Stimulated activated naive B cell treated with anti-CD40 and anti-IgM and Interleukin-4, amounts not matched to agents 10 μg/mL and 1 μg/mL and 100 μg/mL, for 72 hours (primary cell): ENCODE results near the gene HDDC2.

Experiments used
- ATAC-seq, 2 donors: fragments of 150-1000 bp; cut with Tn5 transposase; replicated peaks; 2 replicates each; pipeline ENCODE4 v1.10.0; 2021; ENCODE audit warnings: moderate library complexity in 1 of 2
- DNase-seq: peaks from one replicate; pipeline ENCODE4 v3.0.0; 2021
- H3K27ac Mint-ChIP-seq: one replicate; pipeline ENCODE4 v1.8.0; 2022; ENCODE audit warnings: mild to moderate bottlenecking, mixed read lengths
- H3K27me3 Mint-ChIP-seq, 2 donors: one replicate each; pipeline ENCODE4 v1.8.0; 2022; ENCODE audit warnings: mixed read lengths in 2 of 2
- H3K36me3 Mint-ChIP-seq, 2 donors: one replicate each; pipeline ENCODE4 v1.8.0; 2022; ENCODE audit warnings: mixed read lengths in 2 of 2, mild to moderate bottlenecking in 1 of 2
- H3K4me1 Mint-ChIP-seq, 2 donors: one replicate each; pipeline ENCODE4 v1.8.0; 2022; ENCODE audit warnings: mixed read lengths in 2 of 2, mild to moderate bottlenecking in 1 of 2
- H3K4me3 Mint-ChIP-seq, 2 donors: one replicate each; pipeline ENCODE4 v1.8.0; 2022; ENCODE audit warnings: mild to moderate bottlenecking in 2 of 2, mixed read lengths in 2 of 2, moderate library complexity in 1 of 2
- H3K9me3 Mint-ChIP-seq, 2 donors: one replicate each; pipeline ENCODE4 v1.8.0; 2022; ENCODE audit warnings: mixed read lengths in 2 of 2, mild to moderate bottlenecking in 1 of 2

HDDC2 gene

DNA sequence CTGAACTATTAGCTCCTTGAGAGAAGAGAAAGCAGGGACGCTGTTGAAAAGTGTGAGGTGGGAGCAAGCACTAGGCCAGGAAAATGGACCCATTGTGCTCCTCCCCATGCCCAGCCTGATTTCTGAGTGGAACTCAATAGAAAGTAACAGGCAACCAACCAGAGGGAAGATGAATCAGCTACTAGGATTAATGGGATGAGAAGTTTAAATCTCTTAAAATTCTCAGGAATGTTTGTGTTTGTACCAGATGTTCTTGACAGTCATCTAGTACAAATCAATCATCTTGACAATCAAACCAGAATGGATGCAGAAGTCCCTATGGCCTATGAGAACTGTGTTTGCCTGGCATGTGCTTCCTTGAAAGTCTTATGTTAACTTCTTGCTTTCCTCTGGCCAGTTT lies 48.9 kb downstream of the HDDC2 start:
- no peak overlapping the region for H3K27ac Mint-ChIP-seq
- no peaks in the 10 kb centered on the region for H3K9me3 Mint-ChIP-seq
- no peak for ATAC-seq
- no peaks in the 10 kb centered on the region for H3K36me3 Mint-ChIP-seq
- H3K27me3 Mint-ChIP-seq, result peaks cover 0 to 3% of the 10 kb centered on the region in 2 donors
- DNase-seq, result no peak
- no peak overlapping the region for H3K4me3 Mint-ChIP-seq
- H3K4me1 Mint-ChIP-seq, result no peaks in the 10 kb centered on the region

DNA sequence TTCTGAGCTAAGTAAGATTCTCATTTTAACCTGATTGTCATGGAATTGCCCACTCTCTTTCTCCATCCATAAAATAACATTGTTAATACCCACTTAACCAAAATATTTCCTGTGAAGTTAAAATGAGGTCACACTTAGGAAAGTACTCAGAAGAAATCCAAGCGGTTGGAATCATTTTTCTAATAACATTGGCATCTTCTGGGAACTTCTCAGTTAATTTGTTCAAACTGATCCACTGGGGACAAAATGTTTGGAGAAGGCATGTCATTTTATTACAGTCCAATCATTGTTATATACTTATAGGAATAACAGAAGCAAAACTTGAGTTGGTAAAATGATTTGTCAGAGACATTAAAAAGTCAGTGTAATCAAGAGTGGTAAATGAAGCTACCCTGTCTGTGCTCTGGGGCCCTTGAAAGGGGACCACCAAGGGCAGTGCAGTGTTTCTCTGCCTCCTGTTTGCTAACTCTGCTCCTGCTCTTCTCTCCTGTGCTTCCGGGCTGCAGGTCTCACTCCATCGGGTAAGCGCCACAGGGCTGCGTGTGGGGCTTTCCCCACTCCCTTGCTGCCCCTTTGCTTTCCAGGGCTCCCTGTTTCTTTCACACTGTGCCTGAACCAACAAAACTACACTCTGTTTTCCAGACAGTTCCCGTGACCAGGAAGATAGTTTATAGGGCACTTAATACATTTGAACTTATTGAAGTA lies 50.1 kb downstream of the HDDC2 start:
- no peak overlapping the region for H3K27ac Mint-ChIP-seq
- ATAC-seq, result no peak
- H3K27me3 Mint-ChIP-seq, result peaks cover 0 to 6% of the 10 kb centered on the region in 2 donors
- no peak for DNase-seq
- no peak overlapping the region for H3K4me3 Mint-ChIP-seq
- no peaks in the 10 kb centered on the region for H3K4me1 Mint-ChIP-seq
- H3K9me3 Mint-ChIP-seq, result no peaks in the 10 kb centered on the region
- H3K36me3 Mint-ChIP-seq, result no peaks in the 10 kb centered on the region

DNA sequence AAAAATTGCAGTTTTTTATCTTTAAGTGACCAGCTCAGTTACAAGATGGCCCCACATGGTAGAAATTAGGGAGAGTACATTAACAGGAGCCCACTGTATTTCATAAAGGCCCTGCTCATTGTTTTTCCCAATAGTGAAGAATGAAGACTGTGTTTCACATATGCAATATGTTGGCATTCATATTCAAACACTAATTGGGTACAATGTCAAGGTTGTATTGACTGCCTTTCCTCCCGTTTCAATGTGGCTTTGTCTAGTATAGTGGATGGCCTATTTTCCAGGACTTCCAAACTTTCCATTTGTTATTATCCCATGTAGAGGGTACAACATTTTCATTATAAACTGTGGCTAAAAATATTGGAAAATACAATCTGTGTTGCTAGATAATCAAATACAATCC lies 51.3 kb downstream of the HDDC2 start:
- Mint-ChIP-seq H3K36me3 (no peaks in the 10 kb centered on the region), H3K4me1 (no peaks in the 10 kb centered on the region), H3K27ac (no peak overlapping the region), H3K27me3 (peaks cover 0 to 8% of the 10 kb centered on the region in 2 donors), H3K9me3 (no peaks in the 10 kb centered on the region), H3K4me3 (no peak overlapping the region)
- ATAC-seq (no peak), DNase-seq (no peak)

DNA sequence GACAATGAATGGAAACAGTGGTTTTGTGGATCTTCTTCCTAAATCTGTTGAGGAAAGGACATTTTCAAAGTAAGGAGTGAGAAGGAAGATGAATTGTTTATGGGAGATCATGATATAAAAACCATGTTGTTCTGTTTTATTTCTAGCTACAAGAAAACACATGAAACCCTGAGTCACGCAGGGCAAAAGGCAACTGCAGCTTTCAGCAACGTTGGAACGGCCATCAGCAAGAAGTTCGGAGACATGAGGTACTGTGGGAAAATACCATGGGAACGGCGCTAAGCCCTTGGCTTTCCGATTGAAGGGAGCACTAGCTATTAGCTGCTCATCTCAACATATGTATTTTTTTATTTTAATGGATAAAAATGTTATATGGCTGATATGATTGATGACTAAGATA lies 53.6 kb downstream of the HDDC2 start:
- no peak overlapping the region for H3K27ac Mint-ChIP-seq

DNA sequence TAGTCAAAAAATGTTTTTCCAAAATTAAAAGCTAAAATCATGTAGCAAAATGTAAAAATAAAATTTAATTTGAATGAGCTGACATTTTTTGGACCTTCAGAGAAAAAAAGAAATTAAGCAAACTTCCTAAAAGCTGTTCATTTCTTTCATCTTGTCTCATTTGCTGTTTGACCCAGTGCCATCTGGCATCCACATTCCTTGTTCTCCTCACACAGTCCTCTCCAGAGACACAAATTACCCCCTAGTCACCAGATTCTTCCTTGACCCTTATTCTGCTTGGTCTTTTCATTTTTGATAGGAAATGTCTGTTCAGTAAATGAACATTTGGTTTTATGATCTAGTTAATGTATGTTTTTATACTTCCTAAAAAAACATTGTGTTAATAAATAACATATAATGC lies 55.2 kb downstream of the HDDC2 start:
- H3K4me3 Mint-ChIP-seq, result no peak overlapping the region
- DNase-seq, result no peak
- H3K27me3 Mint-ChIP-seq, result peaks cover 0 to 8% of the 10 kb centered on the region in 2 donors
- H3K36me3 Mint-ChIP-seq, result peaks cover 0 to 3% of the 10 kb centered on the region in 2 donors
- H3K27ac Mint-ChIP-seq, result no peak overlapping the region
- no peaks in the 10 kb centered on the region for H3K4me1 Mint-ChIP-seq
- ATAC-seq, result no peak
- H3K9me3 Mint-ChIP-seq, result peaks cover 8 to 14% of the 10 kb centered on the region in 2 donors

More for the DNA sequence above, 53.6 kb downstream of the HDDC2 start:
- ATAC-seq (no peak), DNase-seq (no peak)
- no peaks in the 10 kb centered on the region for H3K4me1 Mint-ChIP-seq
- no peak overlapping the region for H3K4me3 Mint-ChIP-seq
- H3K36me3 Mint-ChIP-seq, result peaks cover 0 to 2% of the 10 kb centered on the region in 2 donors
- H3K9me3 Mint-ChIP-seq, result peaks cover under 1 to 2% of the 10 kb centered on the region in 2 donors
- peaks cover 0 to 8% of the 10 kb centered on the region in 2 donors for H3K27me3 Mint-ChIP-seq

DNA sequence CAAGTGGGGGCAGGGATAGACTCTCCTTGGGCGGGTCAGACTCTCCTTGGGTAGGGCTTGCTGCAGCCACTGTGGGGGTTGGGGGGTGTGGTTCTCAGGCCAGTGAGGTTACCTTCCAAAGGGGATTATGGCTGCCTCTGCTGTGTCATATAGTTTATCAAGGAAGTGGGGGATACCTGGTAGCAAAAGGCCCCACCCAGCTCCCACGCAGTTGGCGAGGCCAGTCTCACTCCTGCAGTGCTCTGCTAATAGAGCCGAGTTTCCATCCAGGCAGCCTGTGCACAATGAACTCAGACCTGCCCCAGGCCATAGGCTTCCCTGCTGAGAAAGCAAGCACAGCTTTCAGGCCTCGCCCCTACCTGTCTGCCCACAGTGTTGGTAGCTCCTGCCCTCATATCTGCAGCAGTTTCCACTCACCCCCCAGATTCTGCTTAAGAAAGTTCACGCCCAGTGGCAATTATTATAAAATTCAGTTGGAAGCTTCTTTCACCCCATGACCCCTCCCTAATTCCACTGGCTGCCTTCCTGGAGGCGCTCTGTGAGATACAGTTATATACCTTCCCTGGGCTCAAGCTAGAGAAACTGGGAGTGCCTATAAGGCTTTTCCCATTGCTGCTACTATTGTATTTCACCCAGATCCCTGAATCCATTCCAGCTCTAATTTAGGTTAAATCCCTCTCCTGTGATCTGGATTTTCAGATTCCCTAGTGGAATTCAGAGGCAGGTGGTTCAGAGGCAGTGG lies 56.1 kb downstream of the HDDC2 start:
- DNase-seq, result no peak
- Mint-ChIP-seq H3K9me3 (peaks cover 16 to 23% of the 10 kb centered on the region in 2 donors), H3K27ac (no peak overlapping the region), H3K4me3 (no peak overlapping the region), H3K4me1 (no peaks in the 10 kb centered on the region), H3K36me3 (peaks cover 0 to 3% of the 10 kb centered on the region in 2 donors), H3K27me3 (peaks cover 0 to 8% of the 10 kb centered on the region in 2 donors)
- ATAC-seq, result no peak

DNA sequence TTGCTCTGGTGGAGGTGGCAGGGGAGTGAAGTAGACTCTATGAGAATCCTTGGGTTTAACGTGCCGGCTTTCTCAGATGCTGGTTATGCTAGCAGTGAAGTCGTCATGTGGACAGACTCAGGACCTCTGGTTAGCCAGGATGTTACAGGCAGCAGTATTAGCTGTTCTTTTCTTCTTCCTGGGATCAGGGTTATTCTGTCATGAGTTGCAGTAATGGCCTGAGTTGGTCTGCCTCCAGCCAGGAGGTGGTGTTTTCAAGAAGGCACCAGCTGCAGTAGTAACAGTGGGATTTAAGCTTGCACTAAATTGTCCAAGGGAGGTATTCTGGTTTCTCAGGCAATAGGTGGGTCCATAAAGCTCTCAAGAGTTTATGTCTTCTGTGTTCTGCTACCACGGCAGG lies 56.7 kb downstream of the HDDC2 start:
- Mint-ChIP-seq H3K36me3 (peaks cover 0 to 3% of the 10 kb centered on the region in 2 donors), H3K4me3 (no peak overlapping the region), H3K27me3 (peaks cover 0 to 8% of the 10 kb centered on the region in 2 donors), H3K9me3 (peaks cover 20 to 28% of the 10 kb centered on the region in 2 donors), H3K27ac (no peak overlapping the region), H3K4me1 (no peaks in the 10 kb centered on the region)
- DNase-seq (no peak), ATAC-seq (no peak)

DNA sequence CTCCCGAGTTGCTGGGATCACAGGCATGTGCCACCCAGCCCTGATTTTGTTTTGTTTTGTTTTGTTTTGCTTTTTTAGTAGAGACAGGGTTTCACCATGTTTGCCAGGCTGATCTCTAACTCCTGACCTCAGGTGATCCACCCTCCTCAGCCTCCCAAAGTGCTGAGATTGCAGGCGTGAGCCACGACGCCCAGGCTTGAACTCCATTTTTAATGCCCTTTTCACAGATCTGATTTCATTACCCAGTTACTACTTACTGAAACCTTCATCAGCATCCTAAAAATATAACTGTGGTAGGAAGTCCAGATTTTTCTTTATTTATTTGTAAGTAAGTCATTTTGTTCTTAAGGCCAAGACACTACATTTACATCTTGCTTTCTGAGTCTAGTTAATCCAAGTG lies 64.0 kb downstream of the HDDC2 start:
- H3K4me3 Mint-ChIP-seq, result no peak overlapping the region
- H3K27me3 Mint-ChIP-seq, result no peaks in the 10 kb centered on the region
- H3K9me3 Mint-ChIP-seq, result peaks cover 21 to 25% of the 10 kb centered on the region in 2 donors
- no peaks in the 10 kb centered on the region for H3K36me3 Mint-ChIP-seq
- H3K4me1 Mint-ChIP-seq, result no peaks in the 10 kb centered on the region
- ATAC-seq, result no peak
- no peak for DNase-seq
- no peak overlapping the region for H3K27ac Mint-ChIP-seq

DNA sequence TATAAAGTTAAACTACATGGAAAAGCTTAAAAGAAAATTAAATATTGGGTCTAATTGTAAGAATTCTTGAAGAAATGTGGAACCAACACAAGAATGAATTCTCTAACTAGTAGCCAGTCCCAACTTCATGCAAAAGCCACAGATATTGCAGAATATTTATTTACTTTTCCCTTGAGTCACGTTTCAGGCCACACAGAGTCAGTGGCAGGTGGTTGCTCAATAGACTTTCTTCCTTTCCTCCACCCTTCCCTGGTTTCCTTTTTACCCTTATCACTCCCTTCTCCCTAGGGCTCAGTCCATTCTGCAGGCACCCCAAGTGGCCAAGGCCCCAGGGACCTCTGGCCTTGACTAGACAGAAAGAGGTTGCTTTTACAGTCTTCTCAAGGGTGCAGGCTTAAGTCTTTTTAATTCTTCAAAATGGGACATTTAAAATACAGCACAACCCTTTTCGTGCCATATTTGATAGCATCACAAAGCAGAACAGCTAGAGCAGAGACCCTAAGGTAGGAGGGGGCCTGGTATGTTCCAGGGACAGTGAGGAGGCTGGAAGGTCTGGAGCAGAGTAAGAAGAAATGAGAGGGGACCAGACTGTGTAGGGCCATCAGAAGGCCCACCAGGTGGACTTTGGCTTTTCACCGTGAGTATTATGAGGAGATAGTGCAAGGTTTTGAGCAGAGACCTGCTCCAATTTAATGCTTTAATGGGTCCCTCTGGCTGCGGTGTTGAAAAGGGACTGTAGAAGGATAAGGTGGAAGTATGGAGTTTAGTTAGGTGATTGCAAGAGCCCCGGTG lies 65.0 kb downstream of the HDDC2 start:
- Mint-ChIP-seq H3K4me3 (no peak overlapping the region), H3K27me3 (no peaks in the 10 kb centered on the region), H3K27ac (no peak overlapping the region), H3K9me3 (peaks cover 16 to 17% of the 10 kb centered on the region in 2 donors), H3K4me1 (no peaks in the 10 kb centered on the region), H3K36me3 (no peaks in the 10 kb centered on the region)
- no peak for ATAC-seq
- no peak for DNase-seq

DNA sequence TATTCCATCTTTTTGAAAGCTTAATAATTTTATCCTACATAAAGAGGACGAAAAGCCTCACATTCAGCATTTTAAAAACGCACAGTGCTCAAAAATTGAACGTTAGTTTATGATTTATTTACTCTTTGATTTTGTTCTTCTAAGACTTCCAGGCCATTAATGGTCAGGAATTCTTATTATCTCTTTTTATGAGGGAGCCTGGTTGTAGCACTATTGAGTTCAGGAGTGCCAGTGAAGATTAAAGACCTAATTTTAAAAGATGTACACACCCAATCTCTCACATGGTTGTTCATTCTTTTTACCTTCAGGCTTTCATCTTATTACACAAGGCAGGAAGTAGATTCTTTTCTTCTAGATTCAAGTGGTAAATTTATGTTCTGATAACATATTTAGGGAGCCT lies 68.6 kb downstream of the HDDC2 start:
- Mint-ChIP-seq H3K4me3 (no peak overlapping the region), H3K36me3 (no peaks in the 10 kb centered on the region), H3K4me1 (no peaks in the 10 kb centered on the region), H3K27me3 (no peaks in the 10 kb centered on the region), H3K27ac (no peak overlapping the region), H3K9me3 (no peaks in the 10 kb centered on the region)
- no peak for ATAC-seq
- DNase-seq, result no peak

DNA sequence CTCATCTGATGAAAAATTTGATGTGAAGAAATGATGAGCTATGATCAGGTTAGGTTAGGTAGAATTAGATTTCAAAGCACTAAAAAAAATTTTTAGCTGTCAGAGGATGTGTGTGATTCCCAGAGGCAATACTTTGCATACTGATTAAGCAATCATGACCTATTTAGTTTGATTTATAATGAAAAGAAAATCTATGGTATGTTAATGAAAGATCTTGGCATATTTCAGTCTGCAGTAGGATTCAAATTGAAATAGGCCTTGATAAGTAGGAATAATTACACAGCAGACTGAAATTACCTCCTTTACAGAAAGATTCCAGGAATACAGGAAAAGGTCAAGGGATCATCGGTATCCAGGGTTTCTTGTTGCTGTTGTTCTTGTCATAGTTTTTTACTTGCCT lies 69.3 kb downstream of the HDDC2 start:
- H3K27me3 Mint-ChIP-seq, result no peaks in the 10 kb centered on the region
- DNase-seq, result no peak
- no peaks in the 10 kb centered on the region for H3K36me3 Mint-ChIP-seq
- H3K4me1 Mint-ChIP-seq, result no peaks in the 10 kb centered on the region
- no peak overlapping the region for H3K4me3 Mint-ChIP-seq
- H3K27ac Mint-ChIP-seq, result no peak overlapping the region
- H3K9me3 Mint-ChIP-seq, result no peaks in the 10 kb centered on the region
- ATAC-seq, result no peak

DNA sequence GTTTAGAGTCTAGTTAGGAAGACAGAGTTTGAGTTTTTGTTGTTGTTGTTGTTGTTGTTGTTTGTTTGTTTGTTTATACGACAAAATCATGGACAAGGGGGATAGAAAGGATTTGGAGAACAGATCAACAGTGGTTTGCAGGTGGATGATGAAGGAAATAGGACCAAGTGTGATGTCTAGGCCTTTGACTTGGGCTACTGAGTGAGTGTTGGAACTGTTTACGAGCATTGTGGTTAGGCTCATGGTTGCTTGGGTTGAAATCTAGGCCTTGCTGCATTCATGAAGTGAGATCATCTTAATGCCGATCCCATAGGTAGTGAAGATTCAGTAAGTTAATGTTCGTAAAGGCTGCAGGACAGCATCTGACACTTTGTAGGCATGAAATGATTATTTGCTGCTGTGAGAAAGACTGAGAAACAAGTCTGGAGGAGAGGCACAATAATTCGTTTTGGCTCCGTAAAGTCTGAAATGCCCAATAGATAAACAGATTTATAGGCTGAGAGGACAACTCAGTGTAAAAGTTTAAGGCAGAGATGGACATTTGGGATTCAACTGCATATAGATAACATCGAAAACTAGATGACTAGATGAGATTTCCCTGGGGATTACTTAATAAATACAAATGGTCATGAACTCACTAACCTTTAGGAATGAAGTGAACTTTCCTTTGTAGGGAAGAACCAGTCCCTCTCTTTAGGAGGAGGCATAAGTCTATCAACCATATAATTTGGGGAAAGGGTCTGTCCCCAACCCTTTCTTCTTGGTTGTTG lies 70.0 kb downstream of the HDDC2 start:
- Mint-ChIP-seq H3K27me3 (no peaks in the 10 kb centered on the region), H3K27ac (no peak overlapping the region), H3K9me3 (no peaks in the 10 kb centered on the region), H3K4me3 (no peak overlapping the region), H3K36me3 (no peaks in the 10 kb centered on the region), H3K4me1 (no peaks in the 10 kb centered on the region)
- ATAC-seq (no peak), DNase-seq (no peak)

DNA sequence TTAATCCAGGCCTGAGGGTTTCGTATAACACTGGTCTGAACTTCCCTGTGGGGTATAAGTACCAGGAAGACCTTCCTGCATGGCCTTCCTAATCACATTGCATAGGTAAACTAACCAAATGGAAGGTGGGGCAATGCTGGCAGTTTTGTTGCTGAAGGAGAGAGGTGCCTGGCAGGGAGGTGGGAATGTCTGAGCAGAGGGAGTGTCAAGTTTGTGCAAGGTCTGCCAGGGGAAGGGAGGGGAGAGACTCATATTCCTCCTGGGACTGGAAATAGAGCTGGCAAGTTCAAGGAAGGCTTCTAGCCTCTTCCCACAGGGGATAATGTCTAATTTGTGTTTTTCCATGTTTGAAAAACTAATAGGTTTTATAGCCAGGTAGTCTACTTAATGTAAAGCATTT lies 70.6 kb downstream of the HDDC2 start:
- H3K36me3 Mint-ChIP-seq, result no peaks in the 10 kb centered on the region
- H3K4me3 Mint-ChIP-seq, result no peak overlapping the region
- ATAC-seq, result no peak
- no peaks in the 10 kb centered on the region for H3K9me3 Mint-ChIP-seq
- no peak overlapping the region for H3K27ac Mint-ChIP-seq
- no peak for DNase-seq
- H3K4me1 Mint-ChIP-seq, result no peaks in the 10 kb centered on the region
- H3K27me3 Mint-ChIP-seq, result no peaks in the 10 kb centered on the region

DNA sequence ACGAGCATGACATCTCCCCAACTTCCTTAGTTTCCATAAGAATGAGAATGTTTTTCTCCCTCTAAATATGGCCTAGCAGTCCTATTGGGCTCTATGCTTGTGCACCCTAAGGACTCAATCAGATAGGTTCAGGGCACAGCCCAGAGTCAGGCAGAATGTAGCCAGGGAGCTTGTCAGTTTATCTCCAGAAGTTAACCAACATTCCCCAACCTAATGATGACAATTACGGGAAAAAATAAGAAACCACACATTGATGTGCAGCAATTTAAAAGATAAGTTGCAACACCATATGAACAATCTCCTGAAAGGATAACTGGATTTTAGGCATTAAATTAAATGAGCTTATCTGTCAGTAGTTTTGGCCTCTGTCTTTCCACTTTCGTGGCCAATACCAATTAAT lies 71.1 kb downstream of the HDDC2 start:
- Mint-ChIP-seq H3K27ac (no peak overlapping the region), H3K4me3 (no peak overlapping the region), H3K4me1 (no peaks in the 10 kb centered on the region), H3K9me3 (no peaks in the 10 kb centered on the region), H3K36me3 (no peaks in the 10 kb centered on the region), H3K27me3 (no peaks in the 10 kb centered on the region)
- DNase-seq (no peak), ATAC-seq (no peak)
